Activated naive CD8-positive, alpha-beta T cell (primary cell): ENCODE results near the gene NMRK1.

Experiments
- H3K27ac Mint-ChIP-seq: one replicate; pipeline ENCODE4 v1.8.0; 2021; ENCODE audit warnings: mixed read lengths
- H3K27me3 Mint-ChIP-seq: one replicate; pipeline ENCODE4 v1.8.0; 2021; ENCODE audit warnings: mixed read lengths
- H3K36me3 Mint-ChIP-seq: one replicate; pipeline ENCODE4 v1.8.0; 2021; ENCODE audit warnings: mixed read lengths
- H3K4me1 Mint-ChIP-seq: one replicate; pipeline ENCODE4 v1.8.0; 2021; ENCODE audit warnings: low read depth, mixed read lengths
- H3K4me3 Mint-ChIP-seq: one replicate; pipeline ENCODE4 v1.8.0; 2021; ENCODE audit warnings: mild to moderate bottlenecking, mixed read lengths
- H3K9me3 Mint-ChIP-seq: one replicate; pipeline ENCODE4 v1.8.0; 2021; ENCODE audit warnings: low read depth, mixed read lengths

The NMRK1 gene

GRCh38 chr9:75086541-75087288 is 1.2 kb downstream of the NMRK1 start:
- Mint-ChIP-seq H3K4me1 (peaks cover 74% of the 10 kb centered on the region), H3K27ac (peak overlapping the region; percentile 95), H3K27me3 (no peaks in the 10 kb centered on the region), H3K36me3 (no peaks in the 10 kb centered on the region), H3K9me3 (no peaks in the 10 kb centered on the region), H3K4me3 (peak overlapping the region; percentile 93)

GRCh38 chr9:75085640-75086039 is 2.3 kb downstream of the NMRK1 start:
- Mint-ChIP-seq H3K9me3 (no peaks in the 10 kb centered on the region), H3K27ac (peak overlapping the region; percentile 70), H3K27me3 (no peaks in the 10 kb centered on the region), H3K4me1 (peaks cover 65% of the 10 kb centered on the region), H3K4me3 (peak overlapping the region; percentile 55), H3K36me3 (no peaks in the 10 kb centered on the region)

- Mint-ChIP-seq H3K27me3 (no peaks in the 10 kb centered on the region), H3K4me1 (peaks cover 52% of the 10 kb centered on the region), H3K9me3 (no peaks in the 10 kb centered on the region), H3K4me3 (no peak overlapping the region), H3K36me3 (no peaks in the 10 kb centered on the region), H3K27ac (peak overlapping the region; percentile 54)
Measured at GRCh38 chr9:75084081-75084672, 3.8 kb downstream of the NMRK1 start.

- Mint-ChIP-seq H3K36me3 (no peaks in the 10 kb centered on the region), H3K4me3 (no peak overlapping the region), H3K4me1 (peaks cover 48% of the 10 kb centered on the region), H3K9me3 (no peaks in the 10 kb centered on the region), H3K27me3 (no peaks in the 10 kb centered on the region), H3K27ac (peak overlapping the region; percentile 85)
Measured at GRCh38 chr9:75083188-75083970, 4.6 kb downstream of the NMRK1 start.

- Mint-ChIP-seq H3K27ac (peak overlapping the region; percentile 59), H3K9me3 (no peaks in the 10 kb centered on the region), H3K4me1 (peaks cover 43% of the 10 kb centered on the region), H3K36me3 (no peaks in the 10 kb centered on the region), H3K27me3 (no peaks in the 10 kb centered on the region), H3K4me3 (no peak overlapping the region)
Measured at GRCh38 chr9:75081632-75082031, 6.3 kb downstream of the NMRK1 start.

GRCh38 chr9:75072895-75073294 is 15.1 kb downstream of the NMRK1 start:
- Mint-ChIP-seq H3K4me3 (no peak overlapping the region), H3K27ac (peak overlapping the region; percentile 2), H3K9me3 (no peaks in the 10 kb centered on the region), H3K4me1 (peaks cover 34% of the 10 kb centered on the region), H3K27me3 (no peaks in the 10 kb centered on the region), H3K36me3 (peaks cover 9% of the 10 kb centered on the region)

- H3K4me3 Mint-ChIP-seq, result peak overlapping the region; percentile 52
- no peaks in the 10 kb centered on the region for H3K9me3 Mint-ChIP-seq
- H3K36me3 Mint-ChIP-seq, result peaks cover 11% of the 10 kb centered on the region
Measured at GRCh38 chr9:75071530-75072122, 16.3 kb downstream of the NMRK1 start.

GRCh38 chr9:75069171-75069570 is 18.8 kb downstream of the NMRK1 start:
- Mint-ChIP-seq H3K4me3 (no peak overlapping the region), H3K27ac (no peak overlapping the region), H3K27me3 (no peaks in the 10 kb centered on the region), H3K36me3 (peaks cover 13% of the 10 kb centered on the region), H3K4me1 (peaks cover 32% of the 10 kb centered on the region), H3K9me3 (no peaks in the 10 kb centered on the region)

More at GRCh38 chr9:75071530-75072122, 16.3 kb downstream of the NMRK1 start:
- Mint-ChIP-seq H3K4me1 (peaks cover 32% of the 10 kb centered on the region), H3K27ac (peak overlapping the region; percentile 68), H3K27me3 (no peaks in the 10 kb centered on the region)

- Mint-ChIP-seq H3K9me3 (no peaks in the 10 kb centered on the region), H3K27me3 (no peaks in the 10 kb centered on the region), H3K27ac (no peak overlapping the region), H3K4me3 (no peak overlapping the region), H3K4me1 (peaks cover 32% of the 10 kb centered on the region), H3K36me3 (peaks cover 12% of the 10 kb centered on the region)
Measured at GRCh38 chr9:75067894-75068293, 20.1 kb downstream of the NMRK1 start.

GRCh38 chr9:75065510-75065909 is 22.4 kb downstream of the NMRK1 start:
- Mint-ChIP-seq H3K27ac (no peak overlapping the region), H3K4me1 (peaks cover 17% of the 10 kb centered on the region), H3K36me3 (peaks cover 12% of the 10 kb centered on the region), H3K27me3 (no peaks in the 10 kb centered on the region), H3K9me3 (no peaks in the 10 kb centered on the region), H3K4me3 (no peak overlapping the region)

GRCh38 chr9:75064307-75065025 is 23.5 kb downstream of the NMRK1 start:
- H3K9me3 Mint-ChIP-seq, result no peaks in the 10 kb centered on the region
- H3K36me3 Mint-ChIP-seq, result peaks cover 15% of the 10 kb centered on the region
- peaks cover 9% of the 10 kb centered on the region for H3K4me1 Mint-ChIP-seq
- H3K27ac Mint-ChIP-seq, result peak overlapping the region; percentile 11
- H3K4me3 Mint-ChIP-seq, result no peak overlapping the region
- no peaks in the 10 kb centered on the region for H3K27me3 Mint-ChIP-seq

GRCh38 chr9:75063556-75064305 is 24.2 kb downstream of the NMRK1 start:
- H3K4me3 Mint-ChIP-seq, result no peak overlapping the region
- peak overlapping the region; percentile 76 for H3K27ac Mint-ChIP-seq
- no peaks in the 10 kb centered on the region for H3K9me3 Mint-ChIP-seq
- peaks cover 13% of the 10 kb centered on the region for H3K36me3 Mint-ChIP-seq
- no peaks in the 10 kb centered on the region for H3K27me3 Mint-ChIP-seq
- H3K4me1 Mint-ChIP-seq, result peaks cover 3% of the 10 kb centered on the region

GRCh38 chr9:75061169-75061568 is 26.8 kb downstream of the NMRK1 start:
- H3K27ac Mint-ChIP-seq, result no peak overlapping the region

More at GRCh38 chr9:75061169-75061568, 26.8 kb downstream of the NMRK1 start:
- H3K4me1 Mint-ChIP-seq, result peaks cover 2% of the 10 kb centered on the region
- no peaks in the 10 kb centered on the region for H3K9me3 Mint-ChIP-seq
- H3K27me3 Mint-ChIP-seq, result no peaks in the 10 kb centered on the region
- H3K36me3 Mint-ChIP-seq, result peaks cover 5% of the 10 kb centered on the region
- H3K4me3 Mint-ChIP-seq, result no peak overlapping the region
